H9 (cell line): Measurements from ENCODE around the gene ADTRP. TPM values are rescaled to one million over a fixed set of nuclear protein-coding genes. Genes with fewer than 3 reads are reported as not detected.

Experiments used
- DNase-seq: peaks from one replicate; pipeline ENCODE4 v3.0.0-alpha.2; 2017
- H2AFZ ChIP-seq: one replicate; pipeline ENCODE4 v1.6.1; 2013; ENCODE audit warnings: mild to moderate bottlenecking, low read length, control low read depth, moderate library complexity
- H2AK5ac ChIP-seq: 2 replicates; pipeline ENCODE4 v1.6.1; 2013; ENCODE audit warnings: low read length, control low read depth, mixed read lengths; ENCODE audit not compliant: insufficient read length
- H2BK120ac ChIP-seq: one replicate; pipeline ENCODE4 v1.6.1; 2013; ENCODE audit warnings: low read depth, mild to moderate bottlenecking, low read length, control low read depth, inconsistent platforms; ENCODE audit not compliant: poor library complexity, severe bottlenecking
- H2BK12ac ChIP-seq: 2 replicates; pipeline ENCODE4 v1.6.1; 2013; ENCODE audit warnings: low read length, control low read depth, mixed read lengths, low read depth; ENCODE audit not compliant: insufficient read length
- H2BK15ac ChIP-seq: 2 replicates; pipeline ENCODE4 v1.6.1; 2013; ENCODE audit warnings: low read depth, low read length, control low read depth
- H2BK20ac ChIP-seq: one replicate; pipeline ENCODE4 v1.6.1; 2013; ENCODE audit warnings: low read depth, mild to moderate bottlenecking, low read length, control low read depth, inconsistent platforms; ENCODE audit not compliant: poor library complexity, severe bottlenecking
- H2BK5ac ChIP-seq: 2 replicates; pipeline ENCODE4 v1.6.1; 2013; ENCODE audit warnings: low read length, control low read depth, mixed read lengths; ENCODE audit not compliant: insufficient read length
- H3K14ac ChIP-seq: 2 replicates; pipeline ENCODE4 v1.6.1; 2013; ENCODE audit warnings: low read length, control low read depth; ENCODE audit not compliant: insufficient read depth
- H3K18ac ChIP-seq: 2 replicates; pipeline ENCODE4 v1.6.1; 2013; ENCODE audit warnings: low read depth, mild to moderate bottlenecking, mixed read lengths, low read length, control low read depth; ENCODE audit not compliant: insufficient read length
- H3K23ac ChIP-seq: 2 replicates; pipeline ENCODE4 v1.6.1; 2013; ENCODE audit warnings: low read length, control low read depth, mixed read lengths, low read depth; ENCODE audit not compliant: insufficient read length
- H3K23me2 ChIP-seq: 2 replicates; pipeline ENCODE4 v1.6.1; 2013; ENCODE audit warnings: low read depth, mild to moderate bottlenecking, mixed read lengths, low read length, control low read depth; ENCODE audit not compliant: insufficient read length, poor library complexity, severe bottlenecking
- H3K27ac ChIP-seq: 2 replicates; pipeline ENCODE4 v1.5.1; 2013; ENCODE audit warnings: low read length, control low read depth, mixed read lengths, low read depth; ENCODE audit not compliant: insufficient read length
- H3K27me3 ChIP-seq: 2 replicates; pipeline ENCODE4 v1.6.1; 2013; ENCODE audit warnings: low read length, control low read depth, inconsistent platforms; ENCODE audit not compliant: insufficient read depth
- H3K4ac ChIP-seq: 2 replicates; pipeline ENCODE4 v1.6.1; 2013; ENCODE audit warnings: low read depth, mild to moderate bottlenecking, control low read depth, inconsistent platforms, low read length, moderate library complexity
- H3K4me1 ChIP-seq: 2 replicates; pipeline ENCODE4 v1.6.1; 2013; ENCODE audit warnings: low read length, control low read depth, inconsistent platforms; ENCODE audit not compliant: insufficient read depth
- H3K4me2 ChIP-seq: 2 replicates; pipeline ENCODE4 v1.6.1; 2013; ENCODE audit warnings: low read length, control low read depth, mixed read lengths; ENCODE audit not compliant: insufficient read length, insufficient read depth
- H3K56ac ChIP-seq: 2 replicates; pipeline ENCODE4 v1.6.1; 2013; ENCODE audit warnings: low read depth, mild to moderate bottlenecking, mixed read lengths, low read length, control low read depth; ENCODE audit not compliant: insufficient read length
- H3K79me1 ChIP-seq: 2 replicates; pipeline ENCODE4 v1.6.1; 2013; ENCODE audit warnings: low read depth, mild to moderate bottlenecking, moderate library complexity, low read length, control low read depth, inconsistent platforms; ENCODE audit not compliant: insufficient read depth, poor library complexity, severe bottlenecking
- H3K79me2 ChIP-seq: 2 replicates; pipeline ENCODE4 v1.6.1; 2013; ENCODE audit warnings: low read length, control low read depth, inconsistent platforms; ENCODE audit not compliant: insufficient read depth
- H3K9ac ChIP-seq: 2 replicates; pipeline ENCODE4 v1.6.1; 2013; ENCODE audit warnings: low read length, control low read depth, mixed read lengths; ENCODE audit not compliant: insufficient read length; ENCODE audit errors: extremely low read depth
- H3K9me3 ChIP-seq: one replicate; pipeline ENCODE4 v1.6.1; 2013; ENCODE audit warnings: low read depth, low read length, inconsistent platforms; ENCODE audit not compliant: control insufficient read depth
- H3T11ph ChIP-seq: one replicate; pipeline ENCODE4 v1.6.1; 2013; ENCODE audit warnings: mild to moderate bottlenecking, low read length, control low read depth, inconsistent platforms
- H4K20me1 ChIP-seq: one replicate; pipeline ENCODE4 v1.6.1; 2013; ENCODE audit not compliant: control insufficient read depth, insufficient read length, insufficient read depth
- H4K5ac ChIP-seq: 2 replicates; pipeline ENCODE4 v1.6.1; 2013; ENCODE audit warnings: low read depth, mild to moderate bottlenecking, mixed read lengths, low read length, control low read depth; ENCODE audit not compliant: insufficient read length
- H4K8ac ChIP-seq: replicated peaks from 2 replicates; pipeline ENCODE4 v1.6.1; 2013; ENCODE audit warnings: low read length, control low read depth, mixed read lengths, low read depth; ENCODE audit not compliant: insufficient read length
- H4K91ac ChIP-seq: 2 replicates; pipeline ENCODE4 v1.6.1; 2013; ENCODE audit warnings: low read depth, mild to moderate bottlenecking, moderate library complexity, mixed read lengths, low read length, control low read depth; ENCODE audit not compliant: insufficient read length
- H3K27ac Mint-ChIP-seq, 3 experiments: 2 replicates in 2 of 3; 3 replicates in 1 of 3; pipeline ENCODE4 v1.8.0; 2020 to 2021; ENCODE audit warnings: mixed read lengths in 3 of 3, mild to moderate bottlenecking in 1 of 3, moderate library complexity in 1 of 3
- H3K27me3 Mint-ChIP-seq: 2 replicates; pipeline ENCODE4 v1.8.0; 2021; ENCODE audit warnings: low read depth, mild to moderate bottlenecking, moderate library complexity, mixed read lengths
- H3K36me3 Mint-ChIP-seq, 3 experiments: 2 replicates in 2 of 3; 3 replicates in 1 of 3; pipeline ENCODE4 v1.8.0; 2020 to 2021; ENCODE audit warnings: low read depth in 3 of 3, mixed read lengths in 3 of 3; ENCODE audit not compliant: insufficient read depth in 1 of 3
- H3K4me1 Mint-ChIP-seq, 2 experiments: 2 replicates each; pipeline ENCODE4 v1.8.0; 2020; ENCODE audit warnings: mixed read lengths in 2 of 2
- H3K4me3 Mint-ChIP-seq, 2 experiments: 2 replicates in 1 of 2; 3 replicates in 1 of 2; pipeline ENCODE4 v1.8.0; 2020 to 2021; ENCODE audit warnings: mild to moderate bottlenecking in 2 of 2, mixed read lengths in 2 of 2, moderate library complexity in 1 of 2
- H3K9me3 Mint-ChIP-seq, 2 experiments: 2 replicates in 1 of 2; 3 replicates in 1 of 2; pipeline ENCODE4 v1.8.0; 2020; ENCODE audit warnings: mild to moderate bottlenecking in 2 of 2, mixed read lengths in 2 of 2, moderate library complexity in 1 of 2
- CTCF ChIP-seq: fragments of 200-600 bp; sonication (generic); conservative IDR thresholded peaks from 3 replicates; pipeline ENCODE4 v1.8.0; 2021; ENCODE audit warnings: antibody characterized with exemption, mild to moderate bottlenecking
- WGBS: extraction: QIAGEN DNeasy Blood & Tissue Kit; methylation state at CpG from one replicate; pipeline ENCODE4 v1.1.7; 2013; ENCODE audit warnings: missing lambda C conversion rate, low lambda C conversion rate, mixed read lengths; ENCODE audit not compliant: insufficient read length; ENCODE audit errors: extremely low coverage; 5-methylcytosine and 5-hydroxymethylcytosine counted together
- total RNA-seq: library from RNA; stranded (reverse); gene quantifications from 2 replicates; pipeline ENCODE4 v1.2.1, GENCODE V29; 2021

Gene ADTRP
- total RNA-seq, 1 experiment from 2014 or later, result not detected

- H3K4me1 ChIP-seq, result peaks cover 6% of the 10 kb centered on the region; the same call in 1 of the 2 replicates
- no peaks in the 10 kb centered on the region for H3K23me2 ChIP-seq
- no peak overlapping the region for H3K4me2 ChIP-seq
- no peak overlapping the region for H4K8ac ChIP-seq
- no peaks in the 10 kb centered on the region for H3K27me3 ChIP-seq
- H3K27me3 Mint-ChIP-seq, result no peaks in the 10 kb centered on the region; the same call in 1 of the 2 replicates
- no peak for DNase-seq
- H2BK15ac ChIP-seq, result no peak overlapping the region
- no peak overlapping the region for H2BK5ac ChIP-seq
- H3K9me3 Mint-ChIP-seq, result peaks cover 0 to 7% of the 10 kb centered on the region in 2 experiments; a peak in 1 of 5 replicates
- H3K4ac ChIP-seq, result no peak overlapping the region
- no peak for TF ChIP-seq CTCF
- H3K27ac ChIP-seq, result no peak overlapping the region
- no peak overlapping the region for H3K23ac ChIP-seq
- H3K4me3 Mint-ChIP-seq, result no peak overlapping the region
- H4K91ac ChIP-seq, result no peak overlapping the region
- no peak overlapping the region for H3T11ph ChIP-seq
- no peak overlapping the region for H4K5ac ChIP-seq
- H3K79me1 ChIP-seq, result no peaks in the 10 kb centered on the region
- H3K27ac Mint-ChIP-seq, result no peak overlapping the region
- no peaks in the 10 kb centered on the region for H4K20me1 ChIP-seq
- no peak overlapping the region for H2AK5ac ChIP-seq
- no peaks in the 10 kb centered on the region for H3K36me3 Mint-ChIP-seq
- H3K56ac ChIP-seq, result no peak overlapping the region
- no peak overlapping the region for H3K18ac ChIP-seq
- H3K79me2 ChIP-seq, result no peaks in the 10 kb centered on the region
- H2AFZ ChIP-seq, result no peak overlapping the region
- no peak overlapping the region for H2BK12ac ChIP-seq
- peaks cover 19 to 26% of the 10 kb centered on the region in 2 experiments for H3K4me1 Mint-ChIP-seq
- no peak overlapping the region for H2BK120ac ChIP-seq
- no peaks in the 10 kb centered on the region for H3K9me3 ChIP-seq
- no peak overlapping the region for H3K14ac ChIP-seq
- H2BK20ac ChIP-seq, result no peak overlapping the region
- H3K9ac ChIP-seq, result no peak overlapping the region
- no CpG with 5 or more reads among the region's 6 CpGs for WGBS
Measured at GRCh38 chr6:11779329-11780096, 910 bp upstream of the ADTRP start.
